KBM-7 (cell line): ENCODE results near the gene SYNDIG1.

Experiments used
- DNase-seq: peaks from one replicate; pipeline ENCODE4 v3.0.0-alpha.2; 2015
- in situ Hi-C: fragments of 300-500 bp; cut with MboI; formaldehyde crosslinking; loops from 2 replicates; pipeline ENCODE4 v1.14.3; 2020; ENCODE audit warnings: low sequenced_read_pairs, low pct_unique_long_range_greater_than_20kb, mixed read lengths

SYNDIG1 gene

GRCh38 chr20:24657878-24658620 is 188.6 kb downstream of the SYNDIG1 start:
- in situ Hi-C loops, result no loop called here
- DNase-seq, result no peak

DNA sequence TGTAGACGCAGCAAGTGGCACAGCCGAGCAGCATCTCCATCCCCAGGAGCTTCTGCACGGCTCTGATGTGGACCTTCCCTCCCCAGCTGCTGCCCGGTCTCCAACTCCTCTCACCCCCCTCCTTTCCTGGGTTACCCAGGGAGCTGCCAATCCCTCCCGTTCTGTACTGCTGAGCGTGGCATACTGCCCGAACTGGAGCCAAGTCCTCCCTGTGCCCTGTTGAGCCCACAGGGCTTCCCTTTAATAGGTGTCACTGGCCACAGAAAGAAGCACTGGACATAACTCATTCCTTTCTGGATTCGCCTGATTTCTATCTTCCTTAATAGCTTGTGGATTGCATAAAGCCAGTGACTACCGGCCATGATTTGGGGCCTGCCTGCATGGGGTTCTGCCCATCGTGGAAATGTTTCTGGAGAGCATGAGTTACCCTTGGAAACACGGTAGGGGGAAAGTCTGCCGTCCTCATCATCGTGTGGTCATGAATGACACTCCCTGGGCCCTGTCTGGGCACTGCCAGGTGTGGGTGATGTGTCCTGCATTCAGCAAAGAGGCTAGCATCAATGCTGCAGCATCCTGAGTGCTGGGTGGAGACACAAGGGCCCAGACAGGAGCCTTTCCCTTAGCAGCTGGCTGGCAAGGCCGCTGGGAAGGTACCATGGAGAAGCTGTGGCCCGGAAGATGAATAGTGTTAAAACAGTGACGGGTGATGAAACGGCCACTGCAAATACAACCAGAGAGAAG is 189.7 kb downstream of the SYNDIG1 start:
- DNase-seq, result no peak

GRCh38 chr20:24659835-24660234 is 190.4 kb downstream of the SYNDIG1 start:
- in situ Hi-C loops, result no loop called here
- no peak for DNase-seq

More for the DNA sequence above, 189.7 kb downstream of the SYNDIG1 start:
- in situ Hi-C loops, result no loop called here

GRCh38 chr20:24660651-24661050 is 191.2 kb downstream of the SYNDIG1 start:
- no peak for DNase-seq
- in situ Hi-C loops, result no loop called here

DNA sequence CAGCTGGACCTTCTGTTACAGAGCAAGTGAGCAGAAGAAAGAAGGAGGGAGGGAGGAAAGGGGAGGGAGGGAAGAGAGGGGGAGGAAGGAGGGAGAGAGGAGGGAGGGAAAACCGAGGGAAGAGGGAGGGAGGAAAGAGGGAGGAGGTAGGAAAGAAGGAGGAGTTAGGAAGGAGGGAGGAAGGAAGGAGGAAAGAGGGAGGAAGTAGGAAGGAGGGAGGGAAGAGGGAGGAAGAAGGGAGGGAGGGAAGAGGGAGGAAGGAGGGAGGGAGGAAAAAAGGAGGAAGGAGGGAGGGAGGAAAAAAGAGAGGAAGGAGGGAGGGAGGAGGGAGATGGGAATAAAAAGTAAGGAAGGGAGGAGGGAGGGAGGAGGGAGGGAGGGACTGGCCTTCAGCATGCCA is 191.8 kb downstream of the SYNDIG1 start:
- in situ Hi-C loops, result no loop called here
- DNase-seq, result no peak

DNA sequence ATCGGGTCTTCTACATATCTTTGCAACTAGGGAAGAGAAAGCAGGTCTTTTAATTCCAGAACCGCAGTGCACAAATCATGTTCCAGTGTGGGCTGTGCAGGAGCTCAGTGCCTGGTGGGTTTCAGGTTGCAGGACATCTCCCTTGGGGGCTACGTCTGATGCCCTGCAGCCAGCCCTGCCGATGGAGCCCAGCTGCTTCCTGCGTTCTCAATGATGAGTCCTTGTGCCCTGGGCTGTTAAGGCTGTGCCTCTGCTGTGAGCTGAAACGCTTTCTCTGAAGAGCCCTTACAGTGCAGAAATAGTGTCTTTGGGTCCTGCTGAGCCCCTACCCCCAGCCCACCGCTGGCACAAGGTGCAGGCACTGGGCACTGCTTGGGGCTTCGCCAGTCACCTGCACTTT is 192.9 kb downstream of the SYNDIG1 start:
- DNase-seq, result no peak
- in situ Hi-C loops, result no loop called here

- DNase-seq, result no peak
These were observed 193.4 kb downstream of the SYNDIG1 start for GRCh38 chr20:24662752-24663365.

DNA sequence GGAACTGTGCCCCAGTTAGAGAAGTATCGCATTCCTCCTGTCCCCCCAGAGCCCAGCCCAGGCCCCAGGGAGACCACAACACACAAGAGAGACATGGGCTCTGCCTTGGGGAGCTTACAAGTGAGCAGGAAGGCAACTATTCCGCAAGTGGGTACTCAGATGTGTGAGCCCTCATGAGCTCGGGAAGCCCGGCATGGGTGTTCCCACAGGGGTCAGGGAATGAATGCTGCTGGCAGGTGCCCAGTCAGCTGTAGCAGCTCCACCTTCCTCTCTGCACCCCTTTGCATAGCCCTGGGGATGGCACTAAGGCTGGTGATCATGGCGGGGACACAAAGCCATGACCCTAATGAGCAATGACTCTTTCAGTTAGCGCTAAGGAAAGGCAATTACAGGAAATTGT is 194.1 kb downstream of the SYNDIG1 start:
- in situ Hi-C loops, result no loop called here

More at GRCh38 chr20:24662752-24663365, 193.4 kb downstream of the SYNDIG1 start:
- in situ Hi-C loops, result no loop called here

DNA sequence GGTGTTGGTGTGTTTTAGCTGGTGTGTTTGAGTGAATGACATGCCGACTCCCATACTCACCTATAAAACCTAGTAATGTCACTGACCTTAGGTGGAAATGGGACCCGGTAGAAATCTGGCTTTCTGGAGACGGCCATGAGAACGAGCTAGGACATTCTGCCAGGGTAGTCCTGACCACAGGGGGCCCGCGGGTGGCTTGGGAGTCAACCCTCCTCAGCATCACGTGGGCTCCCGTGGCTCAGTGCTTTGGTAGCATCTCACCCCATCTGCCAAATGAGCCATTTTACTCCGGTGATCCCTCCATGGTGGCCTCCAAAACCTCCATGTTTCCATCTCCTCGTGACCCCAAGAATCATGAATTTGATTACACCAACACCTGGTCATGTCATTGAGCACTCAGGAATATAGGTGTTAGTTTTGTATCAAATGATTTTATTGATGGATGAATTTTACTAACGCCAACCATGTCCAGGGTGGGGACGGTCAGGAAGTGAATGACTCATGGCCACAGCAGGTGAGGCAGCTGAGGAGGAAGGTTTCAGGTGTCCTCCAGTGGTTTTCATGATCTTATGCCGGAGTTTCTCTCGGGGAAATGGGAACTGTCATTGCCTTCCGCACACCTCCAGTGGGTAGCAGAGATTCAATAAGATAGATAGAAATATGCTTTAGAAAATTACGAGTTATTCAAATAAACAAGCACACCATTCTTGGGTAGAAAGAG is 195.0 kb downstream of the SYNDIG1 start:
- no peak for DNase-seq
- in situ Hi-C loops, result no loop called here

More for the DNA sequence above, 194.1 kb downstream of the SYNDIG1 start:
- DNase-seq, result no peak

DNA sequence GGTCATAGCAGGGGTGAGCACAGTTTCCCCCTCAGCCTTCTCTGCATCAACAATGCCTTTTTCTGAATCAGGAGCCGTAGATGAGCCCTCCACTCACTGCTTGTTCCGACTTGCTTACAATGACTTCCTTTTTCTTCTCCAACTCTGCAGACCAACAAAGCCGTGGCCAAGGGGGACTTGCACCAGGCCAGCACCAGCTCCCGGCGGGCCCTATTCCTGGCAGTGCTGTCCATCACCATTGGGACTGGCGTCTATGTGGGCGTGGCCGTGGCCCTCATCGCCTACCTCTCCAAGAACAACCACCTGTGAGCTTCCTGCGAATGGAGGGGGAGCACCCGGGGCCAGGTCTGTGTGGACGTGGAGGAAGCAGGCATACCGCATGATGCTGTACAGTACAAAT is 195.8 kb downstream of the SYNDIG1 start:
- in situ Hi-C loops, result no loop called here
- no peak for DNase-seq

DNA sequence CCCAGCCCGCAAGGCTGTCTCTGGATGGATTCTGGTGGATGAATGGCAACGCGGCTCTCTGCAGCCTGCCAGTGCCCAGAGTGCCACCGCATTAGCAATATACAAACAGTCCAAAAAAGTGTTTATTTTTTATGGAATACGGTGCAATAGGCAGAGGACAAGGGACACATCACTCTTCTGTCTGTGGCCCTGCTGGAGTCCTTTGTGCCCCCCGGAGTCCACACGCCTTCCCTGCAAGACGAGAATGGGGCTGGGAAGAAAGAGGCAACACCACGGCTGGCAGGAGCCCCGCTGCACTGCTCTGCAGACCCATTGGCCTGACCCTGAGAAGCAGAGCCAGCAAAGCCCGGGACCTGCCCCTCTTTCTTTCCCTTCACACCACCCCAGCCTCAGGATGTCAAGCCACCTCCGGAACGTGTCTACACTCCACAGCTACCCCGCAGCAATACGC is 196.3 kb downstream of the SYNDIG1 start:
- in situ Hi-C loops, result no loop called here
- no peak for DNase-seq

- DNase-seq, result no peak
- in situ Hi-C loops, result no loop called here
These were observed 198.4 kb downstream of the SYNDIG1 start for GRCh38 chr20:24667689-24668383.

GRCh38 chr20:24668384-24668702 is 198.9 kb downstream of the SYNDIG1 start:
- in situ Hi-C loops, result no loop called here
- no peak for DNase-seq

DNA sequence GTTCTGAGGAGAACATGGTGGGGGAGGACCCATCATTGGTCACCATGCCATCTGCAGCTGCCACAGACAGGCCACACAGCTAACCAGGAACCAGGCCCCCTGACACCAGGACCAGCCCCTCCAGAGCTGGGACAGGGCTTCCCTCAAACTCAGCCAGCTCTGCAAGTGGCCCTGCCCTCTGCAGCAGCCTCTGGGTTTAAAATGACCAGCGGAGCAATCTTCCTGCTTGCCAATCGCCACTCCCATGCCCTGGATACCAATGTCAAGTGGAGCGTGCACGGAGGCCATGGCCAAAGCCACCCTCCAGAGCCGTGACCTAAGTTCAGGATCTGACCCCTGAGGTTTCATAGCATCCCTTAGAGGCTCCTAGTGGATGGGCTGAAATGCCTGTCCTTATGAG is 199.4 kb downstream of the SYNDIG1 start:
- no peak for DNase-seq
- in situ Hi-C loops, result no loop called here

GRCh38 chr20:24669701-24670100 is 200.3 kb downstream of the SYNDIG1 start:
- no peak for DNase-seq
- in situ Hi-C loops, result no loop called here

GRCh38 chr20:24670341-24670872 is 201.0 kb downstream of the SYNDIG1 start:
- in situ Hi-C loops, result no loop called here
- no peak for DNase-seq

DNA sequence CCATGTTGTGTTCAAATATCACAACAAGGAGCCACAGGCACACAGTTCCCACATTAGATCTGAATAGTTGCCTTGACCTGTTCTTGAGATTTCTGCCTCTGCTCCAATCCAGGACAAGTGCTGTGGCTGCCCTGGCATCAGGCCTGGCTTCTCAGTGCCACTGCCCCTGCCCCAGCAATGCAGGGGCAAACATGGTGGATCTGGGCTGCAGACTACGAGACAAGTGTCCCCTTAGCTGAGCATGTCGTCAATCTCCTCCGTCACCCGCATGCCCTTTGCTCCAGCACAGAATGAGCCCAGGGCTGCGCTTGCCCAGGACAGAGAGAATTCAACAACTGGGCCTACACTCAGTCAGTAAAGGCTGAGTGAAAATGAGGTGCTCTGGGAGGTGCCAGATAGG is 201.6 kb downstream of the SYNDIG1 start:
- in situ Hi-C loops, result no loop called here
- DNase-seq, result no peak

GRCh38 chr20:24672181-24672880 is 202.9 kb downstream of the SYNDIG1 start:
- in situ Hi-C loops, result no loop called here
- DNase-seq, result no peak
